ENCODE data around the gene SNRPA.
"Not testable (repeated sequence)": the region's sequence is repeated elsewhere in the genome, so short reads cannot be mapped to it uniquely, and the experiment has no call there.

SNRPA gene

DNA sequence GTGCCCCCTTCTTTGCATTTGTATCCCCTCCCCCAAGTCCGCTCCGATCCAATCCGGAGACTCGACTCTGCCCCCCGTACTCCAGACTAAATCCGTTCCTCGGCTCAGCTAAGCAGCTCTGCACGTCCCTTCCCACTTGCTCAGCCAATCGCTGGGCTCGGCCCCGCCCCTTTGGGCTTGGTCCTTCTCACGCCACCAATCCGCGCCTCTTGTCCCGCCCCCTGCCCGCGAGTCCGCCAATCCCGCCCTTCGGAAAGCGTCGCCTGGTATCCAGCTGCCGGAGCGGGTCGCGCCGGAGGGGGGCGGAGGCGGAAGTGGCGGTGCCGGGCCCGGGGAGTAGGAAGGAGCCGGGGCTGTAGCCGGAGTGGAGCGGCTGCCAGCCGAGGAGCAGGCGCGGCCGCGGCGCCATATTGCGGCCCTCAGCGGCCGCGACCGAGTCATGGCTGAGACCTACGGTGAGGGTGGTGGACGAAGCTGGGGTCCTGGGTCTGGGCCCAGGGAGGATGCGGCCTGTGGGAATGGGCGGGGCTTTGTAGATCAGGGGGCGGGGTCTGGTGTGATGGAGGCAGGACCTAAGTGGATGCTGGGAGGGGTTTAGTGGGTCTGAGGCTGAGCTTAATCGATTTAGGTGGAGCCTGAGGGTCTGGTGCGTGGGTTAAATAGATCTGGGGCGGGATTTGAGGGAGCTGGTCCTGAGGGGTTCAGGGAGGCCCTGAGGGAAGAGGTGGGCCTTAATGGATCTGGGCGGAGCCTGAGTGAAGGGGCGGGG lies 27.1 kb downstream of the SNRPA start, which contains the start of gene RAB4B:
Gene RAB4B, plus strand, starts transcription at position 311 of the 769 bp plus-strand sequence. Its CDS starts 129 bp downstream, at position 440.
- DNase-seq (ENCODE audit: low read depth): peak; percentile 94

DNA sequence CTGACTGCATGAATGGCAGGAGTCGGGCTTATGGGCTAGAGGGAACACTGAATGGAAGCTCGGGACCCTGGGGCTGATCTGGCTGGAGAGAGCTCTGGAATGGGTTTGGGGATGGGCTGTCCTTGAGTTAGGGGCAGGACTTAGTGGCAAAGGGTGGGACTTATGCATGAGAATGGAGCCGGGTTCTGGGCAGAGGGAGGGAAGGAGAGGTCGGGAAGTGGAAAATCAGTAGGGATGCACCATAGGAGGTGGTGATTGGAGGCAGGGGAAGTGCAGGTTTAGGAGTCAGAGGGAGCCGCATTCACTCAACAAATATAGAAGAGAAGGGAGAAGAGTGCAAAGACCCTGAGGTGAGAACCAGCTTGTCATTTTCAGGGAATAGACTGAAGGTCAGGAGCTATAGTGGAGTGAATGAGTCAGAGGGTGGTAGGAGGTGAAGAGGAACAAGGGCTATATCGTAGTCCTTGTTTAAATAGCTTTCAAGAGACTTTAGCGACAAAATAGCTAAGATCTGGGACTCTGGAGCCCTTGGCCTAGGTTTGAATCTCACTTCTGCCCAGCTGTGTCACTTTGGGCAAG lies 27.8 kb downstream of the SNRPA start:
- DNase-seq (ENCODE audit: low read depth): no peak

DNA sequence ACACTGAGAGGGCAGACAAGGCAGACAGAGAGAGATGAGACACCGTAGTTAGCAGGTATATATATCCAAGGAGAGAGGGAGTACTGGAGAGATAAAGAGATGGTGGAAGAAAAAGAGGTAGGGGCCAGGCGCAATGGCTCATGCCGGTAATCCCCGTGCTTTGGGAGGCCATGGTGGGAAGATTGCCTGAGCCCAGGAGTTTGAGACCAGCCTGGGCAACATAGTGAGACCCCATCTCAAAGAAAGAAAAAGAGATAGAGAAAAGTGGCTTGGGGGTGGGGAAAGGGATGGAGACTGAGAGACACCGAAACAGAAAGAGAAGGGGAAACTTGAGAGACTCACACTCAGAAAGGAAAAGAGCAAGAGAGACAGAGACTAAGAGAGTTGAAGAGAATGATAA lies 29.6 kb downstream of the SNRPA start:
- no peak for DNase-seq (ENCODE audit: low read depth)

DNA sequence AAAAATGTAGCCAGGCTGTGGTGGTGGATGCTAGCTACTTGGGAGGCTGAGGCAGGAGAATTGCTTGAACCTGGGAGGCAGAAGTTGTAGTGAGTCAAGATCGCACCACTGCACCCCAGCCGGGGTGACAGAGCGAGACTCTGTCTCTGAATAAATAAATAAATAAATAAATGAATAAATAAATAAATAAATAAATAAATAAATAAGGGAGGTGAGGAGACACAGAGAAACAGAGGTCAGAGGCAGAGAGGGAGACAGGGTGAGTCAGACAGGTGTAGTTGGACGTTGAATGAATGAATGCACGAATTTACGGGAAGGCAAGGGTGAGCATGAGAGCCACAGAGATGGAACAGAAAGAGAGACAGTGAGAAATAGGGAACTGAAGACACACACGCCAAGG lies 30.1 kb downstream of the SNRPA start:
- DNase-seq (ENCODE audit: low read depth): no peak

DNA sequence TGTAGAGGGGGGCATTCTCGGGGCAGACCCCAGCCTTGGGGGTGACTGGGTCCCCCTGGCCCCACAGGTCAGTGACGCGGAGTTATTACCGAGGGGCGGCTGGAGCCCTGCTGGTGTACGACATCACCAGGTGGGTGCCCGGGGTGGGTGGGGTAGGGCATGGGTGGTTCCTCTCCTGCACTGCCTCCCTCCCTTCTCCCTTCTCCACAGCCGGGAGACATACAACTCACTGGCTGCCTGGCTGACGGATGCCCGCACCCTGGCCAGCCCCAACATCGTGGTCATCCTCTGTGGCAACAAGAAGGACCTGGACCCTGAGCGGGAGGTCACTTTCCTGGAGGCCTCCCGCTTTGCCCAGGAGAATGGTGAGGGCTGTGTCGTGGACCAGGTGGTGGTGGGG lies 32.7 kb downstream of the SNRPA start:
- DNase-seq (ENCODE audit: low read depth): no peak

DNA sequence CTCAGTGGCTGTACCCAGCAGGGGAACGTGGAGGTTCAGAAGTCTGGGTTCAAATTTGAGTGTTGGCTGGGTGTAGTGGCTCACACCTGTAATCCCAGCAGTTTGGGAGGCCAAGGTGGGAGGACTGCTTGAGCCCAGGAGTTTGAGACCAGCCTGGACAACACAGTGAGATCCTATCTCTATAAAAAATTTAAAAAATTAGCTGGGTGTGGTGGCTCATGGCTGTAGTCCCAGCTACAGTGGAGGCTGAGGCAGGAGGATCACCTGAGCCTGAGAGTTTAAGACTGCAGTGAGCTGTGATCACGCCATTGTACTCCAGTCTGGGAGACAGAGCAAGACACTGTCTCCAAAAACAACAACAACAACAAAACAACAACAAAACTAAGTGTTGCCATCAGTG lies 33.1 kb downstream of the SNRPA start:
- DNase-seq (ENCODE audit: low read depth): not testable (repeated sequence)

DNA sequence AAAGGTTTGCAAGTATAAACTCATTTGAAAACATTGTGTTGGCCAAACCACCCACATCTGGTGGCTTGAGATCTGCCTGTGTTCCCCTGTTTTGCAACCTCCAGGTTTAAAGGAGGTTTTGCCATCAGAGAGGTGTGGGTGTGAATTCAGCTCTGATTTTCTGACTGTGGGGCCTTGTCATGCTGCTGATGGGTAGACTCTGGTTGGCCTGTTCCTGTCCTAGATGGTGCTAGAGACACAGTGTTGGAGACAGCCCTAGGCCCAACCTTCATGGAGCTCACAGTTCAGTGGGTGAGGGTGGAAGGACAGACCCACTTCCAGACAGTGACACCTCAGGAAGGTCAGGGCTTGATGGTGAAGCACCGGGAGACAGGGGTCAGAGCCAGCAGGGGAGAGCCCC lies 34.5 kb downstream of the SNRPA start:
- no peak for DNase-seq (ENCODE audit: low read depth)

DNA sequence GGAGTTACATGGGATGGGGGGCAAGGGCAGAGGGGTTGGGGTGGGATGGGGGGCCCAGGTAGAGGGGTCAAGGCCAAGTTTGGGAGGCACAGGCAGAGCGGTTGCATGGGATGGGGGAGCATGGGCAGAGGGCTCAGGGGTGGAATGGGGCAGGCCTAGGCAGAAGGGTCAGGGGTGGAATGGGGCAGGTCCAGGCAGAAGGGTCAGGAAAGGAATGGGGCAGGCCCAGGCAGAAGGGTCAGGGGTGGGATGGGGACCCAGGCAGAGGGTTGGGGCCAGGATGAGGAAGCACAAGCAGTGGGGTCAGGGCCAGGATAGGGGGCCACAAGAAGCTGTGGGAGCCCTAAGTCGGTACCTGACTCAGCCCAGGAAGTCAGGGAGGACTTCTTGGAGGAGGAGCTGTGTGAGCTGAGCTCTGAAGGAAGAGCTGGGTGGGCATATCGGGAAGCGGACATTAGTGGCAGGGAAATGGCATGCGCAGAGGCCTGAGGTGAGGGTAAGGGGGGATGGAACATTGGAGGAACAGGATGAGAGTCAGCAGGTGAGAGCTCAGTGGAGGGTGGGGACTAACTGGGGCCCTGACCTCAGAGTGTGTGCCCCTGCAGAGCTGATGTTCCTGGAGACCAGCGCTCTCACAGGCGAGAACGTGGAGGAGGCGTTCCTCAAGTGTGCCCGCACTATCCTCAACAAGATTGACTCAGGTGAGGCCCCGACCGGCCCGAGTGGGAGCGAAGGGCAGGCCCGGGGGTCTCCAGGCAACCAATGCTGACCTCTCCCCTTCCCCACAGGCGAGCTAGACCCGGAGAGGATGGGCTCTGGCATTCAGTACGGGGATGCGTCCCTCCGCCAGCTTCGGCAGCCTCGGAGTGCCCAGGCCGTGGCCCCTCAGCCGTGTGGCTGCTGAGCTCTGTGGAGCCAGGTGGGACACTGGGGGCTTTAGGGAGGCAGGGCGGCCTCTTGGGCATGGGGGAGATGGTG lies 35.3 kb downstream of the SNRPA start:
- DNase-seq (ENCODE audit: low read depth): no peak

DNA sequence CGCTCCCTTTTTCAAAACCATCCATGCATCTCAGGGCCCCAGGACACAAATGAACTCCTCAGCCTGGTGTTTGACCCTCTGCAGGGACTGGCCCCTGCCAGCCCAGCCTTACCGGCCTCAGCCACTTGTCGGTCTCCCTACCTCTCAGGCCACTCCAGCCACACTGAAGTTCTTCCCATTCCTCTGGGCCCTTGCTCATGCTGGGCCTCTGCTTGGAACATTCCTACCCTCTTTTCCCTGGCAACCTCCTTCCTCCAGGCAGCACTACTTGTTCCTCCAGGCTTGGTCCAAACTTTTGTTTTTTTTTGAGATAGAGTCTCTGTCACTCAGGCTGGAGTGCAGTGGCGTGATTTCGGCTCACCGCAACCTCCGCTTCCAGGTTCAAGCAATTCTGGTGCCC lies 40.3 kb downstream of the SNRPA start:
- no peak for DNase-seq (ENCODE audit: low read depth)

DNA sequence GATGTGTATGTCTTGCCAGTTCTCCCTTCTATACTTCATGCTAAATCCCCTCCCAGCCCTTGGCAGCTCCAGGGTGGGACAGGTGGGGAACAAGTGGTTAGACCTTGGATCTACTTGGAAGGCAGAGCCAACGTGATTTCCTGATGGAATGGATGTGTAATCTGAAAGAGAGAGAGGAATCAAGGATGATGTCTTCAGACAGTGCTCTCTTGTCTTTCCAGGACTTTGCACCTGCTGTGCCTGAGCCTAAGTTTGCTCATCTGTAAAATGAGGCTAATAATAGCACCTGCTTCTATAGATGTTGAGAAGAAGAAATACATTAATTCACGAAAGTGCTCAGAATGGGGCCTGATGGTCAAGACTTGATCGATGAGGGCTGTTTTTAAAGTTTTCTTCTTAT lies 41.0 kb downstream of the SNRPA start:
- DNase-seq (ENCODE audit: low read depth): no peak

DNA sequence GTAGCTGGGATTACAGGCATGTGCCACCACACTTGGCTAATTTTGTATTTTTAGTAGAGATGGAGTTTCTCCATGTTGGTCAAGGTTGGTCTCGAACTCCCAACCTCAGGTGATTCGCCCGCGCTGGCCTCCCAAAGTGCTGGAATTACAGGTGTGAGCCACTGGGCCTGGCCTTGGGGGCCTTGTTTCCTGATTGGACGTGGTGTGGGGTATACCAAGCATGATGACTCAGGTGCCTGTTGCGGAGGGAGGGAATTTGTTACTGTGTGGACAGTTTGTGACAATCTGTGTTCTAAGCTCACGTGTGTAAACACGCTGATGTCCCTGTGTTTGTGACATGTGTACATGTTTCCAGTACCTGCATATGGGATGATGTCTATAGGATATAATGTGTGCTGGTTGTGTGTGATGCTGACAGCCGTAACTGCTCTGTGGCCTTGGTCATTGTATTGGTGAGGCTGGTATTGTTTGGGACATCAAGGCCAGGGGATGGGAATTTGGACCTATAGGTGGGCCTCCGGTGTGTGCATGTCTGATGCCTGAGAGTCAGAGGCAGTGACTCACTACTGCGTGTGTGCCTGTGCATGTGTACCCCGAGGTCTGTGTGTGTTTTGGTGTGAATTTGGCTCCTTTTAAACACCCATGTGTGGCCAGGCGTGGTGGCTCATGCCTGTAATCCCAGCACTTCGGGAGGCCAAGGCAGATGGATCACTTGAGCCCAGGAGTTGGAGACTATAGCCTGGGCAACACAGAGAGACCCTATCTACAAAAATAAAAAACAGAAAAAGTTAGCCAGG lies 46.4 kb downstream of the SNRPA start:
- no peak for DNase-seq (ENCODE audit: low read depth)

DNA sequence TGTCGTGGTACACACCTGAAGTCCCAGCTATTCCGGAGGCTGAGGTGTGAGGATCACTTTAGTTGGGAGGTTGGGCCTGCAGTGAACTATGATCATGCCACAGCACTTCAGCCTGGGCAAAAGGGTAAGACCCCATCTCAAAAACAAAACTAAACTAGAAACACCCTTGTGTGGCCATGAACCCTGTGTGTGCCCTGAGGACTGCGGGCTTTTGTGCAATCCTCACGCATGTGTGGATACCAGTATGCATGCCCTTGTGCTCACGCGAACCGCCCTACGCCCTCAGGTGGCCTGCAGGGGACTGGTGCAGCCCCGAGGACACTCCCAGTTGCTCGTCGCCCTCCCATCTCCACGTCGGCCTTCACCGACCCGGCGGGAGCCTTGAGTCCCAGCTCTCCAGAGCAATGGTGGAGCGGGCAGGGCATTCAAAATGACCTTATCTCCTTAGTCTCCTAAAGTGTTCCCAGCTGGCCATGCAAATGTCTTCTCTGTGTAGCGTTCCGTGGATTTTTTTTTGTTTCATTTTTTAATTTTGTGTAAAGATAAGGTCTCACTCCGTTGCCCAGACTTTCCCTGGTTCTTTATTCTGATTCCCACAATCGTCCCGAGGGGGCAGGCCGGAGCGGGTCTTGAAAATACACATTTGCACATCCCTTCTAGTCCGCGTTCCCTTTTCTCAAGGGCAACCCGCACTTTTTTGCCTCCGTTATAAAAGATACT lies 47.1 kb downstream of the SNRPA start:
- DNase-seq (ENCODE audit: low read depth): no peak

DNA sequence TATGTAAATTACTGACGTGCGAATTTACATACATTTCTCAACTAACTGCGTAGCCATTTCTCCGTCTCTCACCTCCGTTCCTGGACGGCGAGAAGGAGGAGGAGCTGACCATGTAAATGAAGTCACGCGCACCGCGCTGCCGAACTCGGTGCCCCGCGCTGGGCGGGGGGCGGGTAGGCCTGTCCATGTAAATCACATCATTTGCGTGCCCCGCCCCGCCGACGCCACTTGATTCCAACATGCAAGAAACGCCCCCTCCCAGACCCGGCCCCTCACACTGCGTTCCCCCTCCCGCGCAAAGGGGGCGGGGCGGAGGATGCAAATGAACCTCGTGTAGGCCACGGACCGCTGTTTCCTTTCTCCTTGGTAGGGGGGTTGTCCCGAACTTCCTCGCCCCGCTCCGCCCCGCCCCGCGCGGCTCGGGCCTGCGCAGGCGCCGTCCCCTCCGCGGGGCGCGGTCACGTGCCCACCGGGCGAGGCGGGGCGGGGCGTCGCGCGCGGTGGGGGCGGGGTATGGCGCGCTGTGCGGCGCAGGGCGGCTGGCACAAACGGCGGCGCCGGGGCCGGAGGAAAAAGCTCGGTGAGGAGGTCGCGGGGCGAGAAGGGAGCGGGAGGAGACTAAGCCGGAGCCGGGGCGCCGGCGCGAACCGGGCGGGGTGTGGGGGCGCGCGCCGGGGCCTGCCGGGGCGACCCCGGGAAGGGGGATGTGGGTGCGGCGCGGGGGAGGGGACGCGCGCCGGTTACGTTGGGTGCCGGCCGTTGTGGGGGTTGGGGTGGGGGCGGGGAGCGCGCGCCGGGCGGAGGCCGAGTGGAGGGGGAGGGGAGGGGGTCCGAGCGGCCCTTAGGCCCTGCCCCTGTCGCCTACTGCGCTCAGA lies 47.9 kb downstream of the SNRPA start, which contains the start of gene EGLN2:
Gene EGLN2, plus strand, starts transcription at position 509 of the 875 bp plus-strand sequence. CDS start 1,382 bp downstream, outside the sequence.
- peak; percentile 95 for DNase-seq (ENCODE audit: low read depth)

DNA sequence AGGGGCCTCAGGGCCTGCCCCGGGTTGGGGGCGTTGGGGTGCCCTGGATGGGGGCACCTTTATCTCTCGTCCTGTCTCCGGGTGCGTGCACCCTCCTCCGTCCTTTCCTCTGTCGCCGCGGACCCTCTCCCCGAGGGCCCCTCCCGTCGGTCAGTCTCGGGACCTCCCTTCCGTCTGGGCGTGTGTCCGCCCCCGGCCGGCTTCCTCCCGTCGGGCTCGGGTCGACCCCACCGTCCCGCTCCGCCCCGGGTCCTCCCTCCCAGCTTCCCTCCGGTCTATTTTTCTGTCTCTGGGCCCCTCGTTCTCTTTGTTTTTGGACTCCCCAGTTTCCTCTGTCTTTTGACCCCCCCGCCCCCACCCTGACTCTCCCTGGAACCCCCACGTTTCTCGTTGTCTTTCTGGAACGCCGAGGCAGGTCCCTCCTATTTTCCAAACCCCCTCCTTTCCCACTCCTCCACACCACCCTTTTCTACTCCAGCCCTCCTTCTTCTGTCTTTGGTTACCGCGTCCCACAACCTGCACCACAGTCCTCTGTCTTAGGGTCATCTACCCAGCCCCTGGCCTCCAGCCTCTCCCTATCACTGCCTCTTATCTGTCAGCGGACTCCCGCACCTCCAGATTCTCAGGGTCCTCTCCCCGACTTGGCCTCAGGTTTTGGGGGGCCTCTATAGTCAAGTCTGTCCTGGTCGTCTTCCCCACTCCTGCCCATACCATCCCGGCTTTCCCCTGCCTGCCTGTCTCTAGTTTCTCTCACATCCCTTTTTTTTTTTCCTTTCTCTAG lies 48.7 kb downstream of the SNRPA start:
- no peak for DNase-seq (ENCODE audit: low read depth)

DNA sequence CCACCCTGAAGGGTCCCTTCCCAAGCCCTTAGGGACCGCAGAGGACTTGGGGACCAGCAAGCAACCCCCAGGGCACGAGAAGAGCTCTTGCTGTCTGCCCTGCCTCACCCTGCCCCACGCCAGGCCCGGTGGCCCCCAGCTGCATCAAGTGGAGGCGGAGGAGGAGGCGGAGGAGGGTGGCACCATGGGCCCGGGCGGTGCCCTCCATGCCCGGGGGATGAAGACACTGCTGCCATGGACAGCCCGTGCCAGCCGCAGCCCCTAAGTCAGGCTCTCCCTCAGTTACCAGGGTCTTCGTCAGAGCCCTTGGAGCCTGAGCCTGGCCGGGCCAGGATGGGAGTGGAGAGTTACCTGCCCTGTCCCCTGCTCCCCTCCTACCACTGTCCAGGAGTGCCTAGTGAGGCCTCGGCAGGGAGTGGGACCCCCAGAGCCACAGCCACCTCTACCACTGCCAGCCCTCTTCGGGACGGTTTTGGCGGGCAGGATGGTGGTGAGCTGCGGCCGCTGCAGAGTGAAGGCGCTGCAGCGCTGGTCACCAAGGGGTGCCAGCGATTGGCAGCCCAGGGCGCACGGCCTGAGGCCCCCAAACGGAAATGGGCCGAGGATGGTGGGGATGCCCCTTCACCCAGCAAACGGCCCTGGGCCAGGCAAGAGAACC lies 49.5 kb downstream of the SNRPA start:
- DNase-seq (ENCODE audit: low read depth): no peak

DNA sequence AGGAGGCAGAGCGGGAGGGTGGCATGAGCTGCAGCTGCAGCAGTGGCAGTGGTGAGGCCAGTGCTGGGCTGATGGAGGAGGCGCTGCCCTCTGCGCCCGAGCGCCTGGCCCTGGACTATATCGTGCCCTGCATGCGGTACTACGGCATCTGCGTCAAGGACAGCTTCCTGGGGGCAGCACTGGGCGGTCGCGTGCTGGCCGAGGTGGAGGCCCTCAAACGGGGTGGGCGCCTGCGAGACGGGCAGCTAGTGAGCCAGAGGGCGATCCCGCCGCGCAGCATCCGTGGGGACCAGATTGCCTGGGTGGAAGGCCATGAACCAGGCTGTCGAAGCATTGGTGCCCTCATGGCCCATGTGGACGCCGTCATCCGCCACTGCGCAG lies 50.0 kb downstream of the SNRPA start:
- DNase-seq (ENCODE audit: low read depth): no peak

DNA sequence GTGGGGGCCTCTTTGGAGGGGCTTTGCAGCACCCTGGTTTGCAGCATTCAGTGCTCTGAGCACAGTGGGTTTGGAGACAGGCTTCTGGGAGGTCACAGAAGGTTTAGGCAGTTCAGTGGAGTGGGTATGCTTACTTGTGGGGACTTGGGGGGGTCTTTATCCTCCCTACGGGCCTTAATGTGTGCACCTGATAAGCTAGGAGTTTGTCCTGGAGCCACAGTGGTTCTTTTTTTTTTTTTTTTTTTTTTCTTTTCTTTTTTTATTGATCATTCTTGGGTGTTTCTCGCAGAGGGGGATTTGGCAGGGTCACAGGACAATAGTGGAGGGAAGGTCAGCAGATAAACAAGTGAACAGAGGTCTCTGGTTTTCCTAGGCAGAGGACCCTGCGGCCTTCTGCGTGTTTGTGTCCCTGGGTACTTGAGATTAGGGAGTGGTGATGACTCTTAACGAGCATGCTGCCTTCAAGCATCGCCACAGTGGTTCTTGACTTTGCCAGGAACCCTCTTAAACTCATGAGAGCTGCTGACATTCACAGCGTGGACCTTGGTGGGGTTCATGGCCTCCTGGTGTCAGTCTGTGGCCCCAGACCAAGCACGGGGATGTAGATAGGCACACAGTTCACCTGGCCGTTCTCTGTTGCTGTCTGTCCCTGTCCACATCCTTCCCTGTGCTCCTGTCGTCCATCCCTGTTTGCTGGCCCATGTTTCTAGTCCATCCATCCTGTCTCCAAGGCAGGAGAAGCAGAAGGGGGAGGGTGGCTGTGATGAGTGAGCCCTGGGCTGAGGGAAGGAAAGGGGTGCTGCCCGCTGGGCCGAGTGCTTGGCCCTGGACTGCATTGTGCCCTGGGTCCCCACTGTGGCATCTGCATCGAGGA lies 50.7 kb downstream of the SNRPA start:
- DNase-seq (ENCODE audit: low read depth): no peak

Data from HS-5 (cell line).